ENCODE results near the gene SWT1. TPM values are rescaled to one million over a fixed set of nuclear protein-coding genes. Genes with fewer than 3 reads are reported as not detected.

Gene SWT1
- total and polyA plus RNA-seq, 2 of the 13 experiments (the other 11 are each of a cell fraction or from before 2014, with no cell fraction given): 1.7 to 2.5 TPM

DNA sequence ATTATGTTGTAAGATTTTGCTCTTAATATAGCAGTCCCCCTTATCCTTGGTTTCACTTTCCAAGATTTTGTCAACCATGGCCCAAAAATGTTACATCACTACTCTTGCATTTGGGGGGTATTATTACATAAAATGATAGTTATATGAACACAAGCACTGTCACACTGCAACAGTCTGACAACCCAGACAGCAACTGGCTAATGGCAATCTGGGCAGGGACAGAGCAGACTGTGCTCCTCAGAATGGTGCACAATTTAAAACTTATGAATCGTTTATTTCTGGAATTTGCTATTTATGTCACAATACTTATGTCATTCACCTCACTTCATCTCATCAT, 162.1 kb downstream of the SWT1 start:
- no TSS peak for BruUV-seq (replicated peaks)
- ATAC-seq: no peak
- peaks cover 37% of the 10 kb centered on the region for H3K4me1 ChIP-seq (ENCODE audit: insufficient read depth, low read length)
- intact Hi-C loops (cut with micrococcal nuclease; ENCODE audit: unreplicated experiment) (loop anchor here (5.0 kb wide), 2 partner anchors 162 to 363 kb away; partner anchors contain the start of genes SWT1 and TRMT1L), in situ Hi-C loops (cut with HindIII; ENCODE audit: extremely low pct_ligation_motif_present, low pct_unique_long_range_greater_than_20kb) (loop anchor here (10.0 kb wide), 1 partner anchor 366 kb away; no protein-coding TSS in a partner anchor)
- ChIA-PET POLR2A (interaction anchor here (2.5 kb wide), 1 partner anchor 31 kb away, joined by 13 read pairs; no protein-coding TSS in a partner anchor), CTCF (ENCODE audit: low intra/inter-chr PET ratio, low total read pairs) (no interaction called here)
- 67% methylated on average over 1 of the region's 1 CpG for WGBS (ENCODE audit: low lambda C conversion rate)
- H4K20me1 ChIP-seq (ENCODE audit: insufficient read depth, low read length): peaks cover 19% of the 10 kb centered on the region
- TF ChIP-seq TBL1XR1 (IDR thresholded peaks at IDR 0.05; ENCODE audit: borderline replicate concordance, low read length, partially characterized antibody) (no peak), HMGXB4 (CRISPR knock-in tag; IDR thresholded peaks at IDR 0.05; ENCODE audit: borderline replicate concordance in 1 of 2, low read depth in 1 of 2) (no peak), FOXK1 (CRISPR knock-in tag; IDR thresholded peaks at IDR 0.05; ENCODE audit: borderline replicate concordance, low read depth) (no peak), ZBTB44 (CRISPR knock-in tag; IDR thresholded peaks at IDR 0.05) (no peak), SMAD1 (CRISPR knock-in tag; IDR thresholded peaks at IDR 0.05; ENCODE audit: borderline replicate concordance, low read depth) (no peak), HNF4A (CRISPR knock-in tag; IDR thresholded peaks at IDR 0.05) (no peak), ZSCAN31 (CRISPR knock-in tag; IDR thresholded peaks at IDR 0.05; ENCODE audit: low read depth) (no peak), HNRNPUL1 (IDR thresholded peaks at IDR 0.05; ENCODE audit: low read depth, low read length) (no peak), STAG1 (CRISPR knock-in tag; IDR thresholded peaks at IDR 0.05) (no peak)
- TF ChIP-seq, protein P1, sequence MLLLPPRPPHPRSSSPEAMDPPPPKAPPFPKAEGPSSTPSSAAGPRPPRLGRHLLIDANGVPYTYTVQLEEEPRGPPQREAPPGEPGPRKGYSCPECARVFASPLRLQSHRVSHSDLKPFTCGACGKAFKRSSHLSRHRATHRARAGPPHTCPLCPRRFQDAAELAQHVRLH (CRISPR knock-in tag; IDR thresholded peaks at IDR 0.05; ENCODE audit: borderline replicate concordance, low read depth): no peak
- no peak overlapping the region for H3K4me3 ChIP-seq (replicated peaks in 1 of 3; ENCODE audit: insufficient read depth in 1 of 3, low read depth in 2 of 3, low read length in 3 of 3)
- DNase-seq (ENCODE audit: low spot score): no peak
- no peaks in the 10 kb centered on the region for H3K9me3 ChIP-seq (ENCODE audit: low read length)
- peaks cover 31% of the 10 kb centered on the region for H3K79me2 ChIP-seq (ENCODE audit: insufficient read depth, low read length)
- no peak overlapping the region for H2AFZ ChIP-seq (ENCODE audit: low read length)
- H3K9ac ChIP-seq (ENCODE audit: insufficient read depth, low read depth, low read length): no peak overlapping the region
- H3K36me3 ChIP-seq (replicated peaks in 1 of 2; ENCODE audit: control insufficient read depth in 1 of 2, insufficient read depth in 2 of 2, low read length in 2 of 2): no peaks in the 10 kb centered on the region
- no peaks in the 10 kb centered on the region for H3K27me3 ChIP-seq (ENCODE audit: control insufficient read depth in 1 of 2, insufficient read depth in 2 of 2, low read length in 2 of 2)
- H3K27ac ChIP-seq (ENCODE audit: extremely low read length, insufficient read depth, low read length): no peak overlapping the region
- FAIRE-seq: no peak
- H3K4me2 ChIP-seq (ENCODE audit: low read depth, low read length): no peak overlapping the region

Measured in HepG2 (cell line).